Measurements from ENCODE around the gene PRKN.

The PRKN gene

GRCh38 chr6:161414707-161415106 is 1312.9 kb downstream of the PRKN start:
- no peak for DNase-seq (ENCODE audit: low read depth in 1 of 2, low spot score in 1 of 2)
- no peaks in the 10 kb centered on the region for H3K27me3 ChIP-seq (ENCODE audit: insufficient read depth, poor library complexity, severe bottlenecking)
- TF ChIP-seq REST (IDR thresholded peaks at IDR 0.05; ENCODE audit: insufficient replicate concordance, low read depth), result no peak
- no peak for TF ChIP-seq POLR2AphosphoS5 (IDR thresholded peaks at IDR 0.05; ENCODE audit: low read depth)
- no peak for TF ChIP-seq CTCF (IDR thresholded peaks at IDR 0.05; ENCODE audit: insufficient read depth, low read length)
- TF ChIP-seq SPI1 (IDR thresholded peaks at IDR 0.05; ENCODE audit: borderline replicate concordance, low read depth), result no peak
- TF ChIP-seq GABPA (IDR thresholded peaks at IDR 0.05; ENCODE audit: low read depth), result no peak
- no peak overlapping the region for H3K27ac ChIP-seq (replicated peaks)
- no peak overlapping the region for H3K4me3 ChIP-seq (replicated peaks; ENCODE audit: insufficient read depth, low read length)

- Histone ChIP-seq H3K27me3 (ENCODE audit: insufficient read depth, poor library complexity, severe bottlenecking) (no peaks in the 10 kb centered on the region), H3K4me3 (replicated peaks; ENCODE audit: insufficient read depth, low read length) (no peak overlapping the region), H3K27ac (replicated peaks) (no peak overlapping the region)
- TF ChIP-seq SPI1 (IDR thresholded peaks at IDR 0.05; ENCODE audit: borderline replicate concordance, low read depth), result no peak
- no peak for TF ChIP-seq GABPA (IDR thresholded peaks at IDR 0.05; ENCODE audit: low read depth)
- no peak for TF ChIP-seq REST (IDR thresholded peaks at IDR 0.05; ENCODE audit: insufficient replicate concordance, low read depth)
- no peak for TF ChIP-seq CTCF (IDR thresholded peaks at IDR 0.05; ENCODE audit: insufficient read depth, low read length)
- TF ChIP-seq POLR2AphosphoS5 (IDR thresholded peaks at IDR 0.05; ENCODE audit: low read depth), result no peak
- no peak for DNase-seq (ENCODE audit: low read depth in 1 of 2, low spot score in 1 of 2)
These were observed 1313.4 kb downstream of the PRKN start for GRCh38 chr6:161414180-161414579.

GRCh38 chr6:161413355-161413771 is 1314.2 kb downstream of the PRKN start:
- Histone ChIP-seq H3K27ac (replicated peaks) (no peak overlapping the region), H3K4me3 (replicated peaks; ENCODE audit: insufficient read depth, low read length) (no peak overlapping the region), H3K27me3 (ENCODE audit: insufficient read depth, poor library complexity, severe bottlenecking) (no peaks in the 10 kb centered on the region)
- DNase-seq (ENCODE audit: low read depth in 1 of 2, low spot score in 1 of 2), result no peak
- TF ChIP-seq GABPA (IDR thresholded peaks at IDR 0.05; ENCODE audit: low read depth) (no peak), CTCF (IDR thresholded peaks at IDR 0.05; ENCODE audit: insufficient read depth, low read length) (no peak), REST (IDR thresholded peaks at IDR 0.05; ENCODE audit: insufficient replicate concordance, low read depth) (no peak), SPI1 (IDR thresholded peaks at IDR 0.05; ENCODE audit: borderline replicate concordance, low read depth) (no peak), POLR2AphosphoS5 (IDR thresholded peaks at IDR 0.05; ENCODE audit: low read depth) (no peak)
